Stimulated activated CD4-positive, alpha-beta T cell treated with anti-CD3 and anti-CD28 coated beads, TNF-alpha, amount 100 ng/mL, for 24 hours (primary cell): ENCODE measurements around the gene EMX1.

Source experiments
- DNase-seq, 3 experiments: peaks; one replicate each; pipeline ENCODE4 v3.0.0-alpha.2; 2020; ENCODE audit warnings: low read depth in 3 of 3

EMX1 gene

GRCh38 chr2:72980535-72981217 lies 63.4 kb downstream of the EMX1 start:
- no peak for DNase-seq

- no peak for DNase-seq
Observed at GRCh38 chr2:72981536-72981935, 64.2 kb downstream of the EMX1 start.

- no peak for DNase-seq
Observed at GRCh38 chr2:72982219-72982618, 64.9 kb downstream of the EMX1 start.

GRCh38 chr2:72982781-72983499 lies 65.6 kb downstream of the EMX1 start:
- DNase-seq = no peak

GRCh38 chr2:72983500-72984161 lies 66.3 kb downstream of the EMX1 start:
- no peak for DNase-seq

GRCh38 chr2:72984172-72984671 lies 66.9 kb downstream of the EMX1 start:
- DNase-seq = no peak
